Measurements from ENCODE around the gene NODAL.

NODAL gene

DNA sequence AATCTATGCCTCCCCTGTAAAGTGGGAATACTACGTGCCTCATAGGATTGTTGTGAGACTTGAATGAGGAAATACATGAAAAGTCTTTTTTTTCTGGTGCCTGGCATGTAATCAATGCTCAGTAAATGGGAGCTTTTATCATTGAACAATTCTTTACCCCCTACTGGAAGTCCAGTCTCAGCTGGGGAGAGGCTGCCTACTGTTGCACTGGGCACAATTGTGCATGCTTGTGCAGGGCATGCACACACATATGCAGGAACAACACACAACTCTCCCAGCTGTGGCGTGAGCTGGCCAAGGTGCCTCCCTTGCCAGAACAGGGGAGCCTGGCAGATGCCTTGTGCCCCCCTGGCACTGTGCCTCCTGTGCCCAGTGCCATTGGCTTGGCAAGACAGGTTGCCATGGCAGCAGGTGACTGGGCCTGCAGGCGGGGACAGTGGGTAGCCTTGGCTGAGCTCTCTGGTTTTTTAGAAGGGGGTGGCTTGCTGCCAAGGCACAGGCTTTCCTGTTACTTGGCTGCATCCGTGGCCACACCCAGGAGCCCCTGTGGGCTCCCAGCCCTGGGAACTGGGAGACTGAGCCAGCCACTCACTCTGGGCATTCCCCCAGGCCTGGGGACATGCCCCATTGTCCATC lies 21.0 kb upstream of the NODAL start:
- DNase-seq (ENCODE audit: low spot score): peak; percentile 70

DNA sequence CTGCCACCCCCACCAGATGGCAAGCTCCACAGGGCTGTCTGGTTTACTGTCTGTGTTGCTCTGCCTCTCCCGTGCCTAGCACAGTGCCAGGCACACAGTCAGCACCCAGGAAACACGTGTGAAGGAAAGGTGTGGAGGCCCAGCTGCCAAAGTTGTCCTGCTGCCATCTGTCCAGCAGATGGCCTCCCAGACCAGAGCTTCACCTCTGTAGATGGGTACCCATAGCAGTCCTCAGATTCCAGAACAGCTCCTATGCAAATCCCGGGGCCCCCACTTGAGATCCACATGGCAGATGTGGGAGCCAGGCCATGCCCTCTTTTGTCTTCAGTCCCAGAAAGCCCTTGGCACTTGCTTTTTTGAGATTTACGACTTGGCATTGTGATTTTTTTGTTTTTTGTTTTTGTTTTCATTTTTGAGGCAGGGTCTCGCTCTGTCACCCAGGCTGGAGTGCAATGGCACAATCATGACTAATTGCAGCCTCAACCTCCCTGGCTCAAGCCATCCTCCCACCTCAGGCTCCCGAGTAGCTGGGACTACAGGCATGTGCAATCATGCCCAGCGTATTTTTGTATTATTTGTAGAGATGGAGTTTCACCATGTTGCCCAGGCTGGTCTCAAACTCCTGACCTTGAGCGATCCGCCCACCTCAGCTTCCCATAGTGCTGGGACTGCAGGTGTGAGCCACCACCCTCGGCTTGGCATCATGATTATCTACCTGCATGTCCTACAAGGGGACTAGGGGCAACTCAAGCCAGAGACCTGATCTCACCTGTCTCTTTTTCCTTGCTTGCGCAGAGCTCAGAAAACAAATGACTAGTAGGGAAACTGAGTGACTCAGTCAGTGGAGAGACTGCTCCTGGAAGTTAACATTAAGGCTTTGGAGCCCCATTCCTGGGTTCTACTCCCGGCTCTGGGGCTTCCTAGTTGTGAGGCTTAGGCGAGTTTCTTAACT lies 20.2 kb upstream of the NODAL start:
- DNase-seq (ENCODE audit: low spot score): no peak

DNA sequence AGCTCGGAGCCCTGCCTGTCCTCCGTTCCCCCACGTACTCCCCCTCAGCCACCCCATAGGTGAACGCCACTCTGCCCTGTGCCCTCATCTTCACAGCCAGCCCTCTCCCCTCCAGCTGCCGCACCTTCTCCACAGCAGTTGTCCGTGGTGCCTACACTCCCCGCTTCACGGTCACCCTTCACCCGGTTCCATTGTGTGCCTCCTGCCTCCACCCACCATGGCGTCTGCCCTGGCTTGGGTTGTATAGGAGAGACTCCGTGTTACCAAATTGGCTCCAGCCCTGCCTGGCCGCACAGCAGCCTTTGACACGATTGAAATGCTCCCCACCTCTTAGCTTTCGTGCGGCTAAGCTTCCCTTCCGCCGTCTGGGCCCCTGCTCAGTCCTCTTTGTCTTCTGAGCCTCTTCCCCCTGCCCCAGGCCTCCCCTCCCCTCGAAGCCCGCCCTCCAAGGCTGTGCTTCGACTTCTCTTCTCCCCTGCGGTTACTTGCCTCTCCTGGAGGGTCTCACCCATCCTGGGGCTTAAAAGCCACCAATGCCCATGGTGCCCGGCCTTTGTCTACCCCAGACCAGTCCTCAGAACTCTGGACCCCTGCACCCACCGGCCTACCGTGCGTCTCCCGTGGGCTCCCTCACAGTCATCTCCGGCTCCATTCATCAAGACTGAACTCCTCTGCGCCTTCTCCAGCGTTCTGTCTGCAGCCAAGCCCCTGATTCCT lies 18.5 kb upstream of the NODAL start:
- DNase-seq (ENCODE audit: low spot score): no peak

DNA sequence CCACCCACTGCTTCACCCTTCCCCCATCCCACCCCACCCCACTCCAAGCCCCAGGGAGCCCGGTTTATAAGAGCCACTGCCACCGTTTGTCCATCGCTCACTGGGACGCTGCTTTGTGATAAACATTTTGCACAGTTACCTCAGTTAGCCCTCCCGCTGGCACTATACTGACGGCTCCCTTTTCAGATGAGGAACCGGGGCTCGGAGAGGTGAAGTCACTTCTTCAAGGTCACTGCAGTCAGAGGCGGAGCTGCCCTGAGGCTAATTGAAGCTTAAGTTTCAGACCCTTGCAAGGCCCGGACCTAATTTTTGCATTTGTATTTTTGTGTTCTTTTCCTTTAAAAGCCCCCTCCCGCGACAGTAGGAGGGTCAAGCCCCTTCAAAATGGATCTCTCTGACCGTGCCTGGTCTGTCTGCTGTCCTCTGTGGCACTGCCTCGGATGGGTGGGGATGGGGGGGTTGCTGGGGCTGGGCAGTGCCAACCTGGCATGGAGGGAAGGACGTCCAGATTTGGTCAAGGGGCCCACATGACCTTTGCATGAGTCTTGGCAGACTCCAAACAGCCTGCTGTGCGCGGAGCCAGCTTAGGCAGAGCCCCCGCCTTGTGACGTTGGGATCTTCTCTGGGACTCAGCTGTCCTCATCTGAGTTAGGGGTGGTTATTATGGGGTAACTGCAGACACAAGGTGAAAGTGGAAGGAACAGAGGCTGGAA lies 17.7 kb upstream of the NODAL start:
- no peak for DNase-seq (ENCODE audit: low spot score)

DNA sequence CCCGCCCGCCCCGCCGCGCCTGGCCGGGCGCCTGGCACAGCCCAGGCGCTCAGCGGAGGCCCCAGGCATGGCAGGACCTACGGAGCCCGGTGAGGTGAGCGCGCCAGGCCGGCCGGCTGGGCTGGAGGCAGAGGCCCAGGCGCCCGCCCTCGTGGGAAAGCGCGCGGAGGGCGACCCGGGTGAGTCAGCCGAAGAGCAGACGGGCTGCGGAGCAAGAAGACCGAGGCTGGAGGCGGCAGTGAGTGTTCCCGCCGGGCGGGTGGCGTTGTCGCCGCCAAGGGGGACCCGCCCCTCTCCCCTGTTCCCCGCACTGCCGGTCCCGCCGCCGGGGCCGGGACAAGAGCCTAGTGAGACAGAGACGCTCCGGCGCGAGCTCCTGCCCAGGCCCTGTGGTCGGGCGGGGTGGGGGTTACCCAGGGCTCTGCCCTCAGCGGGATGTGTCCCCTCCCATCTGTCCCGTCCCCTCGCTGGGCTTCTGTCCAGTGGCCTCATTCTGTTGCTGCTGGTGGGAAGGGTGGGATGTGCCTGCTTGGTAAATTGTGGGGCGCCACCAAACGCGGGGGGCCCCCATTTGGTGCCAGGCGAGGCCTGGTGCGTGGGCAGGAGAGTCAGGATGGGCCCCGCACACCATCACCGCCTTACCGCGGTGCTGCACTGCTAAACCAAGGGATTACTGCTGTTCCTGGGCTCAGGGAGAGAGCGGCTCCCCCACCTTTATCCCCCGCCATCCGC lies 17.0 kb upstream of the NODAL start:
- no peak for DNase-seq (ENCODE audit: low spot score)

DNA sequence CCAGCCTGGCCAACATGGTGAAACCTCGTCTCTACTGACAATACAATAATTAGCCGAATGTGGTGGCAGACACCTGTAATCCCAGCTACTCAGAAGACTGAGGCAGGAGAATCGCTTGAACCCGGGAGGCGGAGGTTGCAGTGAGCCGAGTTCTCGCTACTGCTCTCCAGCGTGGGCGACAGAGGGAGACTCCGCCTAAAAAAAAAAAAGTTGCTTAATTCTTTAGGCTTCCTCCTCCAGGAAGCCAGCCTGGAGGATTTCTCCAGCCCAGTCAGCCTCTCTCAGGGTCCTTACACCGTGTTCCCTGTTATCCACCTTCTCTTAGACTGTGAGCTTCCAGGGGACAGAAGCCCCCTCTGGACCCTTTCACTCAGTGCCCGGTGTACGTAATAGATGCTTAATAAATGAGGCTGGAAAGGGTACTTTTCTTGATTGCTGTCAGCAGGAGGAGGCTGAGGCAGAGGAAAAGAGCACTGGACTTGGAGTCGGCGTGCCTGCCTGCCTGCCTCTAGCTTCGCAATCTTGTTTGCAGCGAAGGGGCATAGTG lies 16.4 kb upstream of the NODAL start:
- DNase-seq (ENCODE audit: low spot score): no peak

DNA sequence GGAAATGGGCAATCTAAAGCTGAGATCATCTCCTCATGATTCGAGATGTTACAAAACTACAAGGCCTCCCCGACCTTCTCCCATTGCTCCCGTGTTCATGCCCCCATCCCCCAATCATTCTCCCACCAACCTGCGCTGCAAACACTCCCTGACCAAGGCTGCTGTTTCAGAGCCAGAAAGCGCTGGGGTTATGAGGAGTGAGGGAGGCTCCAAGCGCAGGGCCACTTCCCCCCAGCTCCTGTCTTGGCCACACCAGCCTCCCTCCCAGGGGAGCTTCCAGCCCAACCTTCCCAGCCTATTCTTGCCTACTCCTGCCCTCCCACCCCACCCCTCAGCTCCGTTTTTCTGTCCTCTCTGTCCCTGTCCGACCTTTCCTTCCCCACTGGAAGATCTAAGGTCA lies 14.7 kb upstream of the NODAL start:
- DNase-seq (ENCODE audit: low spot score): no peak

DNA sequence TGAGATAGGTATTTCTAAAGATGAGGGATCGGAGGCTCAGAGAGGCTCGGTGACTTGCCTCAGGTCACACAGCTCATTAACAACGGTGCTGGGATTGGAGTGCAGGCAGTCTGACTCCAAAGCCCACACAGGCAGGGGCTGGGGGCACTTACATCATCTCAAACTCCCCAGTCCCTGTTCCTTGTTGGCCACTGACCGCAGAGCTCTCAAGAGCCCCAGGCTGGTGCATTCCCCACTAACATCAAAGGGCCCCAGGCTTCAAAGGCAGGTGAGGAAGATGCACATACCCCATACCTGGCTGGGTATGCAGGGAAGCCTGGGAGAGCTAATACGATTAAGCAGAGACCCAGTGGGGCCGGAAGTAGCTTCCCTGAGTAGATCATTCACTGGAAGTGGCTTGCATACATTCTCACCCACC lies 13.7 kb upstream of the NODAL start:
- no peak for DNase-seq (ENCODE audit: low spot score)

DNA sequence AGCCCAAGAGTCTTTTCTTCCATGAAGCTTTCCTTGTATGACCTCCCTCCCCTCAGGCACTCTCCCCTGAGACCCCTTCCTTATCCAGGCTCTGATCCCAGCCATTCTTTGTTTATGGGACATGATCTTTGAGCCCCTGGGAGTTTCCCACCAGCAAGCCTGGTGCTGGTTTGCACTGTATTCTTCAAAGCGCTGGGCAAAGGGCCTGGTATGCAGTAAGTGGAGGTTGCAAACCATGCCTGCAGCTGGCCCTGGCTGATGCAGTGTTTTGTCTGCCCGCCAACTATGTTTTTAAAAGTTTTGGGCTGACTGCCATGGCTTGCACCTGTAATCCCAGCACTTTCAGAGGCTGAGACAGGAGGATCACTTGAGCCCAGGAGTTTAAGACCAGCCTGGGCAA lies 6.8 kb upstream of the NODAL start:
- DNase-seq (ENCODE audit: low spot score): no peak

DNA sequence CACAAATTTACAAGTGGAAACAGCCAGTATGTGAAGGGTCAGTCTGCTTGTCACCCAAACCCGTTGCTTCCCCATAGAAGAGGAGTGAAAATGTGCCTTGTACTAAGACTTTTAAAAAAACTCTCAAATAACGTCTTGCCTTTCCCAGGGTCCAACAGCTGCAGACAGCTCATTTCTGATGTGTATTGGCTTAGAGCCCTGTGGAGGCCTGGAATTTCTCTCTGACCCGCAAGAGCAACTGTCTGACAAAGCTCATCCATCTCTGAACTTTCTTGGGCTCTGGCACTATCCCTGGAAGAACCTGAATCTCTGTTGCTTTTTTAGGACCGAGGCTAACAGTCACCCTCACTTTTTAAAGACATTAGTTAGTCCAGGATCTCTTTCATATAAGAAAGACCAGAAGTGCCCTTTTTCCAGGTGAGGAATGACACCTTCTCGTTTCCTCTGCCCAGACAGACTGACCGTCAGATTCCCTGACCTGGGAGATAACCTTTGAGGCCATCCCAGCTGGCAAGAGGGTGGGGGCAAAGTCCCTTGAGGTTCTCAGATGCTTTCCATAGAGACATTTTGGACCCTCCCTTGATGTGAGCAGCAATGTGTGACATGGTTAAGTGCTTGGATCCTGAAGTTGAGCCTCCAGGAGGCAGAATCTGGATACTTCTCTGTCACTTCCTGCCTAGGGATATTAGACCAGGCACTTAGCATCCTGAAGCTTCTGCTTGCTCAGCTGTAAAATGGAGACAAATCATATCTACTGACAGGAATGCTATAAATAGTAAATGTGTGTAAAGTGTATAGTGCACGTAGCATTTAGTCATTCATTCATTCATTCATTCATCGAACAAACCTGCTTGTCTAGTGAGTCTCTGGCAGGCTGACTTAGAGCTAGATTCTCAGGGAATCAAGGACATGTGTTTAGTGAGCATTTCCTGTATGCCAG lies 4.5 kb upstream of the NODAL start:
- DNase-seq (ENCODE audit: low spot score): no peak

DNA sequence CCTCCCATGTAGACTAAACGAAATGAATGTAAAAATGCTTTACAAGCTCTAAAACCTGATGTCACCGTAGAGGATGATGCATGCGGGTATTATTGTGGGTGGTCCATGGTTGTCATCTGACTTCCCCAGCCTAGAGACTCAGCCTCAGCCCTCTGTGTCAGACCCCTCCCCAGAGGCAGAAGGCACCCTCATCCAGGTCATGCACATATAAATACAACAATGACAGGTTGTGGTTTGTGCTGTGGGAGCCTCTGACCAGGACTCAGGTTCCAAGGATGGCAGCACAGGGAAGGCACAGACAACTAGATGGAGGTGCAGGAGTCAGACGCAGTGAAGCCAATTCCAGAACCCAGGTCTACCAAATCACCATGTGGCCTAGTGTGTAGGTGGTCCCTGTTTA lies 3.3 kb upstream of the NODAL start:
- DNase-seq (ENCODE audit: low spot score): no peak

DNA sequence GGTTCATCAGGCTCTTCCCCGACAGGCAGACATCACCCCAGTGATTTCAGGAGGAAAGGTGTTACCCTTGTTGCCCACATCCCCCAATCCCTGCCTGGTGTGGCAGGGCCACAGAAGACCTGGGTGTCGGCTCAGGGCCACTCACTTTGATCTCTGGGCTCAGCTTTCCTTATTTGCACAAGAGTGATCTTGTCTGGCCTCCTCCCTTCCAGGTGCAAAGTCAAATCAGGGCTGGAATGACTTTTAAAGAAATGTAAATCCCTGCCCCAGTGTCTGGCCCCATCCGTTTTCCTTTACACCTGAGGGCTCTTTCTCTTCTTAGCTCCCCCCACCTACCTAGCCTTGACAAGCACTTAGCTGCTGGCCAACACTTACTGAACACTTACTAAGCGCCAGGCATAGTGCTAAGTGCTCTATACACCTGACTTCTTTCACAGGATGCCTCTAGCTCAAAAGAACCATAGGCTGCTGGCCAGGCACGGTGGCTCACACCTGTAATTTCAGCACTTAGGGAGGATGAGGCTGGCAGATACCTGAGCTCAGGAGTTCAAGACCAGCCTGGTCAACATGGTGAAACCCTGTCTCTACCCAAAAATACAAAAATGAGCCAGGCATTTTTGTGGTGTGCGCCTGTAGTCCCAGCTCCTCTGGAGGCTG lies 979 bp upstream of the NODAL start:
- no peak for DNase-seq (ENCODE audit: low spot score)

DNA sequence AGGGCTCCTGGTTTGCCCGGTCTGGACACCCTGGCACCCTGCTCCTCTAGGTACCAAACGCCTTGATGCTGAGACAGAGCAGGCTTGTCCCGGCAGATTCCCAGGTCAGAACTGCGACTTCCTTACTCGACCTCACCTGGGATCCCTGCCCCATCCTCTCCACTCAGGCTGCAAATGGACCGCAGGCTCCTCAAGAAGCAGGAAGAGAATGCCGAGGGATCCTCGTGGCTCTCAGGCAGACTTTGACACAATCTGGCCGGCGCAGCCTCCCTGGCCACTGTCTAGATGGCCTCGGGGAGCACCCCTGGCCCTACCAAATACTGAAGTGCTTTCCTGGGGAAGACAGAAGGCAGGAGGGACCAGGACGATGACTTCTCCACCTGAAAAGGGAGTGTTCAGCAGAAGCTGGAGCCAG lies 421 bp upstream of the NODAL start:
- DNase-seq (ENCODE audit: low spot score): no peak

DNA sequence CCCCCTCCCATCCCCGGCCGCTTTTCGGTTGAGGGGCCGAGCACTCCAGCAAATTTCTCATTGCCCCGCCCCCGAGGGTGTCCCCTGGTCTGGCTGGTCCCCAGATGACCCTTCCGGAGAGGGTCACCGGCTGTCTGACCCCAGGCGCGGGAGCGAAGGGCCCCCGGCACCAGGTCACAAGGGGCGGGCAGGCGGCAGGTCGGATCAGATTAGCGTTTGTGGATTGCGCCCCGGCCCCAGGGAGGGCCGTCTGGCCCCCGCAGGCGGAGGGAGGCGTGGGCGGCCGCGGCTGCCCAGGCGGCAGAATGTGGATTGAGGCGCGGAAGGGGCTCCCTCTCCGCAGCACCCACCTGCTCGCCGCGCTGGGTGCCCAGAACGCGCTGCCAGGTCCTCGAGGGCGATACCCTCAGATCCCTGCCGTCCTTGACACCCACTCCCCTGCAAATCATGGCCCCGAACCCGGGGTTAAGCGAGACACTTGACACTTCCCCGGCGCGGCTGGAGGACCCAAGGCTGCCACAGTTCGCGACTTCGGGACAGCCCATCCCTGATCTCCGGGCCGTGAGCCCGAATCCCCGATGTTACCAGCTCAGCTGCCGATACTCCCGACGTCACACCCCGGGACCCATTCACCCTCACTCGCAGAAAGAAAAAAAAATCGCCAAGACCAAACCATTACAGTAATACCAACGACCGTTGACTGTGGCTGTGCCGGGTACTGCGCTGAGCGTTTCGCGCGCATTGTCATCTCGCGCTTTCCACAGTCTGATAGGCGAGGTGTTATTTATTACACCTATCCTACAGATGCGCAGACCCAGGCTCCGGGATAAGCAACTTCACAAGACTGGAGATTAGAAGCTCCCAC lies 953 bp downstream of the NODAL start:
- DNase-seq (ENCODE audit: low spot score): no peak

DNA sequence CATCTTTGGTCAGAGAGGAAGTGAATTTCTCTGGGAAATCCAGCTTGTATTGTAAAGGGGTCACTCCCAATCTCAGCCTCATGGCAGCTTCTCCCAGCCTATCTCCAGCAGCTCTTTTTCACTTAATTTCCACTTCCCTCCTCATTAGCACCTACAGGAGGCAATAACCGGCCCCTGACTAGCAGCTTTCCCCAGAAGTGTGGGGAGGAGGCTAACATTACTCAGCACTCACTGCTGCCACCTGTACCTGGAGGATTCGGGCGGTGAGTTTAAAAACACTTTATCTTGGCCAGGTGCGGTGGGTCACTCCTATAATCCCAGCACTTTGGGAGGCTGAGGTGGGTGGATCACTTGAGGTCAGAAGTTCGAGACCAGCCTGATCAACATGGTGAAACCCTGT lies 3.8 kb downstream of the NODAL start:
- no peak for DNase-seq (ENCODE audit: low spot score)

DNA sequence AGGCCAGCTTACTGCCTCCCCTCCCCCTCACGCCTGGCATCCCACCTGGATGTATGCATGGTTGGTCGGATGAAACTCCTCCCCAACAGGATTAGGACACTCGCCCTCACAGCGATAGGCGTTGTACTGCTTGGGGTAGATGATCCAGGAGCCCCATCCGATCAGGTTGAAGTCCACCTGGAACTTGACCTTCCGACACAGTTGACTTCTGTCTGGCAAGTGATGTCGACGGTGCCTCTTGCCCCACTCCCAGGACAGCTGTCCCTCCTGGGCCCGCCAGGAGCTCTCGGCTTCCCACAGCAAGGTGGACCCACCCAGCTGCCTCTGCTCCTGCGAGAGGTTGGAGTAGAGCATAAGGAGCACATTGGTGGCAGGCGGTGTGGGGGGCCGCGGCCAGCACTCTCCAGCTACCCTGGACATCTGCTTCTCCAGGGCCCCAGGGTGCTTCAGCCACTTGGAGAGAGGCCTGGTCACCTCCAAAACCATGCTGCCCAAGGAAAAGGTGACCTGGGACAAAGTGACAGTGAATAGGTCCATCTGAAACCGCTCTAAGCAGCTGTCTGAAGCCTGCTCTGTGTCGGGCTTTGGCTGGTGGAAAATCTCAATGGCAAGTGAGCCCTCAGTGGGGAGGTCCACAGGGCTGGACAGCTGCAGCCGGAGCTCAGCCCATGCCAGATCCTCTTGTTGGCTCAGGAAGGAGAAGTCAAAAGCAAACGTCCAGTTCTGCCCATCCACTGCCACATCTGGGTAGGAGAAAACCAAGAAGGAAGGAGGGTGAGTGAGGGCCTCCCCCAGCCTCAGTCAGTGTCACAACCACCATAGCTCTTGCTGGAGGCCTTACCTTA lies 6.0 kb downstream of the NODAL start:
- no peak for DNase-seq (ENCODE audit: low spot score)

DNA sequence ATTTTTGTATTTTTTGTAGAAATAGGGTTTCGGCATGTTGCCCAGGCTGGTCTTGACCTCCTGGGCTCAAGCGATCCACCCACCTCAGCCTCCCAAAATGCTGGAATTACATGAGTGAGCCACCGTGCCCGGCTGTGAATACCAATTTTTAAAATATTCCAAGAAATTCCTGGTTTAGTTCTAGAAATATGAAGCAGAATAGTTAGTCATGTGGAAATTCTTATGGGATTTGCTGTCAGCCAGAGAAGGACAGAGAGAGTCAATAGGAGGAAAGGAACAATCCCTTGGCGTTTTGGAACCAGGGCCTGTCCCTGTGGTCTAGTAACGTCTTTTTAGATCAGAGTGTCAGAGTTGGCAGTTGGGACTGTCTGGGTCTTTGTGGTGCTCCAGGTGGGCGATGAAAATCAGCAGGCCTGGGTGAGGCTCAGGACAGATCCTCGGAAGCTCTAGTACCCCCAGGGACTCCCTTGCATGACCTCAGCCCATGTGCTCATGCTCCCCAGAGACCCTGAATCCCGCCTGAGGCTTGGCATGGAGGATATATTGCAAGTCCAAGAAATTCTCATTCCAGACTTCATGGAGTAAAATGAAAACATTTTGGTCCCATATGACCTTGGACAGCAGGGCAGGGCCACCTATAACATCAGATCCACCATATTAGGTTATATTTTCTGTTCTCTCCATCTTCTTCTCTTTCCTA lies 7.8 kb downstream of the NODAL start:
- no peak for DNase-seq (ENCODE audit: low spot score)

All from globus pallidus (tissue), 1 donor.